Measurements from ENCODE around the gene FBXW12.
A peak's percentile ranks its signal among the peaks of the same experiment; 100 is the strongest.

FBXW12 gene

DNA sequence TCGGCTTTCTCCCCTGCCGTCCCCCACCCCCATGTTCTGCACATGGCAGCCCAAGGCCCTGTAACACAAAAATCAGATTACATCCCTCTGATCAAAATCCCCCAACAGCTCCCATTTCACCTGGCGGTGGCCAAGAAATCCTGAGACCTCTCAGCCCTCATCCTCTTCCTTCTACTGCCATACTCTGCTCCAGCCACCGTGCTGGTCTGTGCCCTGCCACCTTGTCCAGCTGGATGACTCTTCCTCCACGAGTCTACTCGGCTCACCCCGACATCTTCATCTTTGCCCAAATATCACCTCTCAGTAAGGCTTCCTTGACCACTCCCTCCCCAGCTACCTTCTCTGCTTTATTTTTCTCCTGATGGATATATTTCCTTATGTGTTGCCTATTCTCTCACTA, 64.8 kb downstream of the FBXW12 start:
- no peak for DNase-seq

GRCh38 chr3:48437812-48438211, 65.8 kb downstream of the FBXW12 start:
- no peak for DNase-seq

GRCh38 chr3:48439820-48440589, 68.0 kb downstream of the FBXW12 start, which contains the start of the genes CCDC51 and TMA7:
CCDC51 (minus strand) TSS chr3:48440119; CDS start chr3:48435128, 4,991 bp downstream.
TMA7 (plus strand) TSS chr3:48440257; CDS start chr3:48440297, 40 bp downstream.
- peak; percentile 99 for DNase-seq

GRCh38 chr3:48440590-48440958, 68.6 kb downstream of the FBXW12 start:
- no peak for DNase-seq

DNA sequence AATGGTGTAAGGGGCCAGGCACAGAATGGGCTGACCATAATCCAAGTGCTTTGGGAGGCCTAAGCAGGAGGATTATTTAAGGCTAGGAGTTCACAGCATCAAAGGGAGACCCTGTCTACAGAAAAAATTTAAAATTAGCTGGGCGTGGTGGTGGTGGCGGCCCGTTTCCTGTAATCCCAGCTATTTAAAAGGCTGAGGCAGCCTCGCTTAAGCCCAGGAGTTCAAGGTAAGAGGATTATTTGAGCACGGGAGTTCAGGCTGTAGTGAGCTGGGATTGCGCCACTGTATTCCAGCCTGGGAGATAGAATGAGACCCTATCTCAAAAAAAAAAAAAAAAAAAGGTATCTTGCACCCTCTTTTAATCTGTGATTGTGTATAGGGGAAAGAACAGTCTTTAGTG, 69.9 kb downstream of the FBXW12 start:
- no peak for DNase-seq

All from activated CD4-positive, alpha-beta T cell treated with anti-CD3 and anti-CD28 coated beads, Interleukin-10, Interleukin-2, amounts not matched to agents 100 ng/mL and 50 ng/mL, durations not matched to agents 16 hours and 8 hours (primary cell).